ENCODE results near the gene NPHP4. TPM values are rescaled to one million over a fixed set of nuclear protein-coding genes. Genes with fewer than 3 reads are reported as not detected.

NPHP4 gene
- total RNA-seq, 1 donor from 2014 or later: 2.4 TPM

GRCh38 chr1:5950994-5951785 is 41.0 kb downstream of the NPHP4 start:
- DNase-seq (ENCODE audit: low read depth in 2 of 2): no peak

- DNase-seq (ENCODE audit: low read depth in 2 of 2): no peak
Measured at GRCh38 chr1:5950201-5950895, 41.9 kb downstream of the NPHP4 start.

- no peak for DNase-seq (ENCODE audit: low read depth in 2 of 2)
Measured at GRCh38 chr1:5949761-5950100, 42.5 kb downstream of the NPHP4 start.

GRCh38 chr1:5949085-5949760 is 43.0 kb downstream of the NPHP4 start:
- DNase-seq (ENCODE audit: low read depth in 2 of 2): no peak

GRCh38 chr1:5948681-5949005 is 43.6 kb downstream of the NPHP4 start:
- no peak for DNase-seq (ENCODE audit: low read depth in 2 of 2)

- DNase-seq (ENCODE audit: low read depth in 2 of 2): no peak
Measured at GRCh38 chr1:5947978-5948680, 44.1 kb downstream of the NPHP4 start.

GRCh38 chr1:5947071-5947821 is 45.0 kb downstream of the NPHP4 start:
- no peak for DNase-seq (ENCODE audit: low read depth in 2 of 2)

GRCh38 chr1:5945445-5945844 is 46.8 kb downstream of the NPHP4 start:
- DNase-seq (ENCODE audit: low read depth in 2 of 2): no peak

- no peak for DNase-seq (ENCODE audit: low read depth in 2 of 2)
Measured at GRCh38 chr1:5944843-5945167, 47.4 kb downstream of the NPHP4 start.

GRCh38 chr1:5944154-5944842 is 47.9 kb downstream of the NPHP4 start:
- DNase-seq (ENCODE audit: low read depth in 2 of 2): no peak

- no peak for DNase-seq (ENCODE audit: low read depth in 2 of 2)
Measured at GRCh38 chr1:5943343-5944124, 48.7 kb downstream of the NPHP4 start.

- no peak for DNase-seq (ENCODE audit: low read depth in 2 of 2)
Measured at GRCh38 chr1:5941671-5942070, 50.6 kb downstream of the NPHP4 start.

GRCh38 chr1:5940723-5941407 is 51.4 kb downstream of the NPHP4 start:
- no peak for DNase-seq (ENCODE audit: low read depth in 2 of 2)

- no peak for DNase-seq (ENCODE audit: low read depth in 2 of 2)
Measured at GRCh38 chr1:5939271-5940170, 52.7 kb downstream of the NPHP4 start.

- no peak for DNase-seq (ENCODE audit: low read depth in 2 of 2)
Measured at GRCh38 chr1:5938101-5938646, 54.1 kb downstream of the NPHP4 start.

- no peak for DNase-seq (ENCODE audit: low read depth in 2 of 2)
Measured at GRCh38 chr1:5937373-5937857, 54.8 kb downstream of the NPHP4 start.

- no peak for DNase-seq (ENCODE audit: low read depth in 2 of 2)
Measured at GRCh38 chr1:5936621-5937372, 55.4 kb downstream of the NPHP4 start.

All from dermis microvascular lymphatic vessel endothelial cell (primary cell).